GM19043 (cell line): ENCODE results near the gene PRAMEF8.
"Not testable (repeated sequence)": the region's sequence is repeated elsewhere in the genome, so short reads cannot be mapped to it uniquely, and the experiment has no call there.

Experiments used
- ATAC-seq: cut with Tn5 transposase; IDR thresholded peaks from one replicate; pipeline ENCODE4 v1.9.1; 2021; ENCODE audit warnings: low read depth; ENCODE audit not compliant: unreplicated experiment

The PRAMEF8 gene

DNA sequence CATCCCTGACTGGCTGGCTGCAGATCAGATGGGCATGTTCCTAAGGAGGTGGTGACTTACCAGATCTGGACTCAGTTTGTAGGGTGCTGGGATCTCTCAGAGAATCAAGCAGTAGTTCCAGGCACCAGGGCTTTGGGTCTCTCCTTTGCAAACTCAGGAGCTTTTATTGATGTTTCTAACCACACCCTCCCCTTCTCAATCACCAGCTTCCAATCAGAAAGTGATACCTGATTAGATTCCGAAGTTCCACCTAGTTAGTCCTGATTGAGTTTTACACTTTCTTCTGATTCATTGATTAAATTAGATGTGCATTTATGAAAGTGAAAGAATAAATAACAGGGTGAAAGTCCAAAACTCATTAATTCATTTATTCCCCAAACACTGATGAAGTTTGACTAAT lies at the start of gene PRAMEF8:
PRAMEF8 (minus strand) TSS at position 101 of the 400 bp plus-strand sequence. CDS start 1,046 bp downstream, outside the sequence.
- not testable (repeated sequence) for ATAC-seq

DNA sequence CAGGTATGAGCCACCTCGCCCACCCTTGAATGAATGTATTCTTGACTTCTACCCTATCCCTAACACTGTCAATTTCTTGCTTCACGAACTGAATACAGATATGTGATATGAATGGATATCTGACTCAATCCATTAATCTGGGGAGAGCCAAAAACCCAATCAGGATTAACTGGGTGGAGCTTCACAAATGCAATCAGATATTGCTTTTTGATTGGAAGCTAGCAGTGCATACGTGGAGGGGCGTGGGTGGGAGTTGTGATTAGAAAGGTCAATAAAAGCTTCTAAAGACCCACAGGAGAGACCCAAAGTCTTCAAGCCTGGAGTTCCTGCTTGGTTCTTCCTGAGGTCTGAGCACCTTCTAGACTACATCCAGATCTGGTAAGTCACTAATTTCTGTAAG lies 30.3 kb upstream of the PRAMEF8 start, which contains the start of gene PRAMEF15:
PRAMEF15 (plus strand) TSS at position 301 of the 400 bp plus-strand sequence. CDS start 2,827 bp downstream, outside the sequence.
- not testable (repeated sequence) for ATAC-seq

DNA sequence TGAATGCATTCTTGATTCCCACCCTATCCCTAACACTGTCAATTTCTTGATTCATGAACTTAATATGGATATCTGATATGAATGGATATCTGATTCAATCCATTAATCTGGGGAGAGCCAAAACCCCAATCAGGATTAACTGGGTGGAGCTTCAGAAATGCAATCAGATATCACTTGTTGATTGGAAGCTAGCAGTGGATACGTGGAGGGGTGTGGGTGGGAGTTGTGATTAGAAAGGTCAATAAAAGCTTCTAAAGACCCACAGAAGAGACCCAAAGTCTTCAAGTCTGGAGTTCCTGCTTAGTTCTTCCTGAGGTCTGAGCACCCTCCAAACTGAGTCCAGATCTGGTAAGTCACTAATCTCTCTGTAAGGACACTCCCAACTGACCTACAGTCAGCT lies 18.3 kb upstream of the PRAMEF8 start, which contains the start of gene PRAMEF33:
PRAMEF33 (plus strand) TSS at position 301 of the 400 bp plus-strand sequence. CDS start 2,416 bp downstream, outside the sequence.
- ATAC-seq, result not testable (repeated sequence)

DNA sequence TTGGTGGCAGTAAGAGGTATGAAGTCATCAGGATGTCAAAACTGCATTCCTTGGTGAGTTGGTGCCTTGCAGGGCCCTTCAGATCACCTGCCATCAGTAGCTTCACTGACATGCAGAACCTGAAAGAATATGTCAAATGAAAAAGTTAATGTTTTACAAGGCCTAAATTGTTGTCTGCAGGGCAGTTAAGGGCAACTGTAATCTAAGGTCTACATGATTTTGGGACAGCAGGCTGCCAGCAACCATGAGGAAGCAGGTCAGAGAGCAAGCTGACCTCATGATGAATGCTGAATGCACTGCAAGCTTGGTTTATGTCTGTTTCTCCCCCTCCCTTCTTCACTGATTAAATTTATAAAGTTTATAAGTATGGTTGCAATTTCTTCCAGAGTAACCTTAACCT lies 17.3 kb upstream of the PRAMEF8 start:
- ATAC-seq, result not testable (repeated sequence)

DNA sequence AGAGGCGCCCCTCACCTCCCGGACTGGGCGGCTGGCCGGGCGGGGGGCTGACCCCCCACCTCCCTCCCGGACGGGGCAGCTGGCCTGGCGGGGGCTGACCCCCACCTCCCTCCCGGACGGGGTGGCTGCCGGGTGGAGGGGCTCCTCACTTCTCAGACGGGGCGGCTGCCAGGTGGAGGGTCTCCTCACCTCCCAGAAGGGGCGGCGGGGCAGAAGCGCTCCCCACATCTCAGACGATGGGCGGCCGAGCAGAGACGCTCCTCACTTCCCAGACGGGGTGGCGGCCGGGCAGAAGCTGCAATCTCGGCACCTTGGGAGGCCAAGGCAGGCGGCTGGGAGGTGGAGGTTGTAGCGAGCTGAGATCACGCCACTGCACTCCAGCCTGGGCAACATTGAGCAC lies 13.8 kb upstream of the PRAMEF8 start:
- not testable (repeated sequence) for ATAC-seq

GRCh38 chr1:13297216-13297931 lies 12.4 kb upstream of the PRAMEF8 start:
- not testable (repeated sequence) for ATAC-seq

DNA sequence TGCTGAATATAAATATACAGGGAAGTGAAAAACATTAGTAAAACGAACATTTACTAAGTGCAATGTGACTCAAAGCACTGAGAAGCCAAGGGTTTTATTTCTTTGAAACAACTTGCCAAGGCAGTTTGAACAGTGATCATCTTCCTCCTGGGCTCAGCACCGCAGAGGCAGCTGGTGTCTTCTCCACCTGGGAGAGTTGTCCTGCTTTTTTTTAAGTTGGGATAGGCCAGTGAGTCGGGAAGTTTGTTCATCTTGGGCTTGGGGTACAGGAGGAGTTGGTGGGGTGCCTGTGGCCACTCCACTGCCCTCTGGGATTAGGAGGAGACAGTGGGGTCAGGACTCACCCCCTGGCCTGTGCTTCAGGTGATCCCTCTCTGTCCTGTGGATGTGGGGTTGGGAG lies 4.1 kb upstream of the PRAMEF8 start:
- not testable (repeated sequence) for ATAC-seq

- ATAC-seq, result not testable (repeated sequence)
Measured at GRCh38 chr1:13279617-13280016, 5.3 kb downstream of the PRAMEF8 start.

- ATAC-seq, result not testable (repeated sequence)
Measured at GRCh38 chr1:13277016-13277415, 7.9 kb downstream of the PRAMEF8 start.

DNA sequence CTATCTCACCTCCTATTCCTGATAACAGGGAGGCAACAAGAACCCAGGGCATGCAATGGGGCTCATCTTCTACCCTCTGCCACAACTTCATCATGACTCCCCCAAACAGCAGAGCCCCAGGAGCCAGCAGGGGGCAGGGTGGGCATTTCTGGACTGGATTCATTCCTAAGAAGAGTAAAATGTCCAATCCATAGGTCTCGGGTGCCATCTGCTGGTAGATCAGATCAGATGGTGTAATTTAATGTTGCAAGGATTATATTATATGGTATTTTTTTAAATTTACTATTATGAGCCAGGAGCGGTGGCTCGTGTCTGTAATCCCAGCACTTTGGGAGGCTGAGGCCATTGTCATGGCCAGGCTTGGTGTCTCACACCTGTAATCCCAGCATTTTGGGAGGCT lies 19.8 kb downstream of the PRAMEF8 start:
- ATAC-seq, result not testable (repeated sequence)

- ATAC-seq, result not testable (repeated sequence)
Measured at GRCh38 chr1:13253898-13254297, 31.0 kb downstream of the PRAMEF8 start, which contains the start of gene PRAMEF5. TSS of gene PRAMEF5 (plus strand) at chr1:13254198. CDS start at chr1:13259269, 5,071 bp downstream.

GRCh38 chr1:13247122-13247521 lies 37.8 kb downstream of the PRAMEF8 start:
- not testable (repeated sequence) for ATAC-seq

DNA sequence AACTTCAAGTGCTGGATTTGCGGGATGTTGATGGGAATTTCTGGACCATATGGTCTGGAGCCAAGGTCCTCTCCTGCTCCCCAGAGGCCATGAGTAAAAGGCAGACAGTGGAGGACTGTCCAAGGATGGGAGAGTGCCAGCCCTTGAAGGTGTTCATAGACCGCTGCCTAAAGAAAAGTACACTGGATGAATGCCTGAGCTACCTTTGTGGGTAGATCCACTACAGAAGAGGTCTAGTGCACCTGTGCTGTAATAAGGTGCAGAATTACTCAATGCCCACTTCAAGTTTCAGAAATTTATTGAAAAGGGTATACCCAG lies 38.4 kb downstream of the PRAMEF8 start:
- not testable (repeated sequence) for ATAC-seq

- ATAC-seq, result not testable (repeated sequence)
Measured at GRCh38 chr1:13245841-13246553, 38.9 kb downstream of the PRAMEF8 start.

DNA sequence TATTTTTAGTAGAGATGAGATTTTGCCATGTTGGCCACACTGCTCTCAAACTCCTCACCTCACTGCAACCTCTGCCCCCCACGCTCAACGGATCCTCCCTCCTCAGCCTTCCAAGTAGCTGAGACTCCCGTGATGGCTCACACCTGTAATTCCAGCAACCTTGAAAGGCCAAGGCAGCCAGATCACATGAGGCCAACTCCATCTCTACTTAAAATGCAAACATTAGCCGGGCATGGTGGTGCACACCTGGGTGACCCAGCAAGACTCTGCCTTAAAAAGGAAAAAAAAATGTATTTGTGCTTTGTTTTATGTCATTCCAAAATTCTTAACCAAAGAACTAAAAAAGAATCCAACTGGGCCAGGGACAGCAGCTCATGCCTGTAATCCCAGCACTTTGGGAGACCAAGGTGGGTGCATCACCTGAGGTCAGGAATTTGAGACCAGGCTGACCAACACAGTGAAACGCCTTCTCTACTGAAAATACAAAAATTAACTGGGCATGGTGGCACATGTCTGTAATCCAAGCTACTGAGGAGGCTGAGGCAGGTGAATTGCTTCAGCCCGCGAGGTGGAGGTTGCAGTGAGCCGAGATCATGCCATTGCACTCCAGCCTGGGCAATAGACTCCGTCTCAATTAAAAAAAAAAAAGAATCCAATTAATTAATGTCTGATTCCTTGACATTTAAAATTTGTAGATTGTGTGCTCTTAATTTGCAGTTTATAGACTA lies 41.2 kb downstream of the PRAMEF8 start:
- not testable (repeated sequence) for ATAC-seq

DNA sequence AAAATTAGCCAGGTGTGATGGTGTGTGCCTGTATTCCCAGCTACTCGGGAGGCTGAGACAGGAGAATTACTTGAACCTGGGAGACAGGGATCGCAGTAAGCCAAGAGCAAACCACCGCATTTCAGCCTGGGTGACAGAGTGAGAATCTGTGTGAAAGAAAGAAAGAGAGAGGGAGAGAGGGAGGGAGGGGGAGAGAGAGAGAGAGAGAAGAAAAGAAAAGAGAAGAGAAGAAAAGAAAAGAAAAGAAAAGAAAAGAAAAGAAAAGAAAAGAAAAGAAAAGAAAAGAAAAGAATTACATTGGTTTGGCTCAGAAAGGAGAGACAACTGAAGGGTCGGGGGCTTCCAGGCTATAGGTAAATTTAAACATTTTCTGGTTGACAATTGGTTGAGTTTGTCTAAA lies 45.3 kb downstream of the PRAMEF8 start:
- not testable (repeated sequence) for ATAC-seq

DNA sequence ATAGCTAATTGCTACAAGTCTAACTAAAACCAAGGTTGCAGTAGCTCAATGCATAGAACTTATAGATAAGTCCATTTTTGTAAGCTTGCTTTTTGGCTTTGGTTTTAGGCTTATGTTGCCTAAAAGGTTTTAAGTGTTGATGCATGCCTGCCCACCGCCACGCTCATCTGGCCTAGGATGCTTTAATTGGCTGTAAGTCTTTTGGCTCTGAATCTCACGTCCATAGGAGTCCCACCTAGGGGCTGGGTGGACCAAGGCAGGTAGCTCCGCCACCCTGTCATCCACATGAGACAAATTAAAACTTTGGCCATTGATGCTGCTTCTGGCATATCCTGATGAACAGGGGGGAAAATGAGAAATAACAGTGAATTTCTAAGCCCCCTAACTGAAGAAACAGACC lies 47.4 kb downstream of the PRAMEF8 start:
- ATAC-seq, result not testable (repeated sequence)

DNA sequence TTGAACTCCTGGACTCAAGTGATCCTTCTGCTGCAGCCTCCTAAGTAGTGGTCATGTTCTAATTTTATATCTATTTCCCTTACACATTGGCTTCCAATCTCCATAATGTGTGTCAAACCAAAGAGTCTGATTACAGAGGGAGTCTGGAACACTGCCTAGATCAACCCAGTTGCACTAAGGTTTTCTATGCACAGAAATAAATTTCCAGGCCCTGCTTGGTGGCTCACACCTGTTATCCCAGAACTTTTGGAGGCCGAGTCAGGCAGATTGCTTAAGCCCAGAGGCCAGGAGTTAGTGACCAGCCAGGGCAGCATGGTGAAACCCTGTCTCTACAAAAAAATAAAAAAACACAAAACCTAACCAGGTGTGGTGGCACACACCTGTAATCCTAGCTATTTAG lies 50.9 kb downstream of the PRAMEF8 start:
- ATAC-seq, result not testable (repeated sequence)

DNA sequence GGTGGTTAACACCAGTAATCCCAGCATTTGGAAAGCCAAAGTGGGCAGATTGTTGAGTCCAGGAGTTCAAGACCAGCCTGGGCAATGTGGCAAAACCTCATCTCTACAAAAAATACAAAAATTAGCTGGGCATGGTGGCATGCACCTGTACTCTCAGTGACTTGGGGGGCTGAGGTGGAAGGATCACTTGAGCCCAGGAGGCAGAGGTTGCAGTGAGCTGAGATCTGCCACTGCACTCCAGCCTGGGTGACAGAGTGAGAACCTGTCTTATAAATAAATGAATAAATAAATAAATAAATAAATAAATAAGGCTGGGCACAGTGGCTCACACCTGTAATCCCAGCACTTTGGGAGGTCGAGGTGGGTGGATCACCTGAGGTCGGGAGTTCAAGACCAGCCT lies 52.9 kb downstream of the PRAMEF8 start:
- not testable (repeated sequence) for ATAC-seq
